HCT116 (cell line): Measurements from ENCODE around the gene CDC42SE2. TPM values are rescaled to one million over a fixed set of nuclear protein-coding genes. Genes with fewer than 3 reads are reported as not detected.

ENCODE experiments used
- ATAC-seq: fragments of 200-7000 bp; cut with Tn5 transposase; 2 replicates; pipeline ENCODE4 v1.9.1; 2020; ENCODE audit warnings: mild to moderate bottlenecking, moderate library complexity
- BruUV-seq: library from RNA; stranded (reverse); fragments of 400-500 nt; replicated peaks from 2 replicates; lab custom pipeline; 2021; lab: Mats Ljungman, UMichigan
- CTCF ChIA-PET: fragments of 300-600 bp; sonication (Branson Sonifier 250); formaldehyde crosslinking; loops from one replicate; lab custom pipeline; 2021; ENCODE audit warnings: antibody characterized with exemption; lab: Charles Lee
- POLR2A ChIA-PET: fragments of 300-600, 350-600 bp; sonication (Branson Sonifier 250); formaldehyde crosslinking; loops from one replicate; lab custom pipeline; 2021; ENCODE audit warnings: antibody characterized with exemption; lab: Charles Lee
- RAD21 ChIA-PET, 2 experiments: fragments of 300-600 bp; sonication (Branson Sonifier 250); formaldehyde crosslinking; loops; one replicate each; lab custom pipeline; 2023; ENCODE audit warnings: low total read pairs in 2 of 2; ENCODE audit not compliant: uncharacterized antibody in 2 of 2, unreplicated experiment in 2 of 2, low non-redundant PET in 1 of 2; lab: Charles Lee
- DNase-seq: peaks from one replicate; pipeline ENCODE4 v3.0.0-alpha.2; 2010; ENCODE audit warnings: low read depth, low spot score
- H2AFZ ChIP-seq: fragments of 200-600 bp; shearing (Covaris generic), sonication (generic); 2 replicates; pipeline ENCODE4 v1.6.1; 2017; ENCODE audit warnings: low read depth, mixed run types, mixed read lengths, antibody characterized with exemption, low read length; ENCODE audit not compliant: poor library complexity, severe bottlenecking
- H3K27ac ChIP-seq: 2 replicates; pipeline ENCODE4 v1.5.1; 2012; ENCODE audit warnings: low read depth, low read length
- H3K27me3 ChIP-seq: fragments of 200-600 bp; sonication (generic); 2 replicates; pipeline ENCODE4 v1.6.1; 2016; ENCODE audit warnings: mixed run types, low read length, mixed read lengths; ENCODE audit not compliant: insufficient read depth
- H3K36me3 ChIP-seq, 2 experiments: fragments of 200-500 bp in 1 of 2; fragments of 200-600 bp in 1 of 2; sonication (Bioruptor generic) in 1 of 2; sonication (generic) in 1 of 2; 2 replicates each; pipeline versions ENCODE4 v1.5.1 to v1.6.1; 2014 to 2016; ENCODE audit warnings: low read length in 2 of 2, inconsistent platforms in 1 of 2, mixed read lengths in 1 of 2, mixed run types in 1 of 2; ENCODE audit not compliant: insufficient read depth in 2 of 2, control insufficient read depth in 1 of 2
- H3K4me1 ChIP-seq, 2 experiments: fragments of 200-600 bp in 1 of 2; sonication (generic) in 1 of 2; 2 replicates each; pipeline versions ENCODE4 v1.5.1 to v1.6.1; 2012 to 2017; ENCODE audit warnings: low read length in 2 of 2, inconsistent platforms in 1 of 2, mild to moderate bottlenecking in 1 of 2, mixed read lengths in 1 of 2, mixed run types in 1 of 2, moderate library complexity in 1 of 2; ENCODE audit not compliant: insufficient read depth in 2 of 2, control insufficient read depth in 1 of 2
- H3K4me2 ChIP-seq: fragments of 200-600 bp; sonication (generic); 2 replicates; pipeline ENCODE4 v1.6.1; 2017; ENCODE audit warnings: mixed run types, low read length, mixed read lengths
- H3K4me3 ChIP-seq, 2 experiments: fragments of 200-600 bp in 1 of 2; sonication (generic) in 1 of 2; replicated peaks in 1 of 2; 2 replicates each; pipeline ENCODE4 v1.5.1; 2011 to 2016; ENCODE audit warnings: low read length in 2 of 2, control low read depth in 1 of 2, low read depth in 1 of 2, mild to moderate bottlenecking in 1 of 2, mixed read lengths in 1 of 2, mixed run types in 1 of 2
- H3K79me2 ChIP-seq: fragments of 200-600 bp; sonication (generic); 2 replicates; pipeline ENCODE4 v1.6.1; 2017; ENCODE audit warnings: mild to moderate bottlenecking, mixed run types, low read length, moderate library complexity, mixed read lengths; ENCODE audit not compliant: insufficient read depth
- H3K9ac ChIP-seq: fragments of 200-600 bp; sonication (generic); 2 replicates; pipeline ENCODE4 v1.6.1; 2016; ENCODE audit warnings: low read length, mixed read lengths
- H3K9me2 ChIP-seq: fragments of 200-600 bp; sonication (generic), shearing (Covaris generic); 2 replicates; pipeline ENCODE4 v1.6.1; 2017; ENCODE audit warnings: mixed run types, mild to moderate bottlenecking, moderate library complexity; ENCODE audit not compliant: insufficient read depth
- H3K9me3 ChIP-seq, 2 experiments: fragments of 200-500 bp in 1 of 2; fragments of 200-600 bp in 1 of 2; sonication (Bioruptor generic) in 1 of 2; sonication (generic) in 1 of 2; 2 replicates each; pipeline ENCODE4 v1.6.1; 2014 to 2017; ENCODE audit warnings: low read length in 2 of 2, mixed read lengths in 2 of 2, inconsistent platforms in 1 of 2, low read depth in 1 of 2, mild to moderate bottlenecking in 1 of 2, mixed run types in 1 of 2, moderate library complexity in 1 of 2; ENCODE audit not compliant: control insufficient read depth in 1 of 2, insufficient read depth in 1 of 2
- H4K20me1 ChIP-seq: fragments of 200-600 bp; sonication (generic), shearing (Covaris generic); 2 replicates; pipeline ENCODE4 v1.6.1; 2017; ENCODE audit warnings: mixed run types, mild to moderate bottlenecking, moderate library complexity; ENCODE audit not compliant: insufficient read depth
- CBX3 ChIP-seq: IDR thresholded peaks from 2 replicates; pipeline ENCODE4 v1.6.1; 2012; ENCODE audit warnings: low read depth
- CEBPB ChIP-seq: IDR thresholded peaks from 2 replicates; pipeline ENCODE4 v1.6.1; 2012; ENCODE audit warnings: low read depth
- CTCF ChIP-seq, 3 experiments: fragments of 200-600 bp in 1 of 3; sonication (generic) in 1 of 3; IDR thresholded peaks in 2 of 3; conservative IDR thresholded peaks in 1 of 3; 2 replicates each; pipeline ENCODE4 v1.5.1; 2012 to 2017; ENCODE audit warnings: low read depth in 2 of 3, low read length in 2 of 3, antibody characterized with exemption in 1 of 3, borderline replicate concordance in 1 of 3, control low read depth in 1 of 3, mild to moderate bottlenecking in 1 of 3, mixed read lengths in 1 of 3, mixed run types in 1 of 3, moderate library complexity in 1 of 3; ENCODE audit not compliant: insufficient read depth in 1 of 3
- EZH2 ChIP-seq: fragments of 200-600 bp; sonication (generic); IDR thresholded peaks from 2 replicates; pipeline ENCODE4 v1.6.1; 2017; ENCODE audit warnings: antibody characterized with exemption, mixed run types
- EZH2phosphoT487 ChIP-seq: fragments of 200-600 bp; IDR thresholded peaks from 2 replicates; pipeline ENCODE4 v1.6.1; 2018; ENCODE audit warnings: antibody characterized with exemption, borderline replicate concordance
- FOSL1 ChIP-seq: IDR thresholded peaks from 2 replicates; pipeline ENCODE4 v1.6.1; 2012; ENCODE audit warnings: low read depth
- JUND ChIP-seq: IDR thresholded peaks from 2 replicates; pipeline ENCODE4 v1.6.1; 2012
- MAX ChIP-seq: IDR thresholded peaks from 2 replicates; pipeline ENCODE4 v1.6.1; 2012
- POLR2A ChIP-seq: IDR thresholded peaks from 2 replicates; pipeline ENCODE4 v1.7.0; 2011; ENCODE audit warnings: borderline replicate concordance; ENCODE audit not compliant: insufficient read depth, insufficient read length; ENCODE audit errors: extremely low read depth
- POLR2AphosphoS5 ChIP-seq: IDR thresholded peaks from 2 replicates; pipeline ENCODE4 v1.6.1; 2011; ENCODE audit warnings: mild to moderate bottlenecking, low read depth, low read length, moderate library complexity
- RAD21 ChIP-seq: IDR thresholded peaks from 2 replicates; pipeline ENCODE4 v1.6.1; 2012; ENCODE audit warnings: low read depth, mild to moderate bottlenecking
- REST ChIP-seq: IDR thresholded peaks from 2 replicates; pipeline ENCODE4 v1.6.1; 2012; ENCODE audit warnings: low read depth
- SIN3A ChIP-seq: IDR thresholded peaks from 2 replicates; pipeline ENCODE4 v1.6.1; 2012; ENCODE audit warnings: low read depth
- SP1 ChIP-seq: IDR thresholded peaks from 2 replicates; pipeline ENCODE4 v1.6.1; 2012; ENCODE audit warnings: low read depth
- SRF ChIP-seq: IDR thresholded peaks from 2 replicates; pipeline ENCODE4 v1.6.1; 2012; ENCODE audit warnings: low read depth
- TCF7L2 ChIP-seq: IDR thresholded peaks from 2 replicates; pipeline ENCODE4 v1.7.0; 2011; ENCODE audit warnings: borderline replicate concordance, inconsistent platforms; ENCODE audit not compliant: insufficient read depth, insufficient read length; ENCODE audit errors: extremely low read depth
- YY1 ChIP-seq: IDR thresholded peaks from 2 replicates; pipeline ENCODE4 v1.6.1; 2011; ENCODE audit warnings: low read length, low read depth, moderate library complexity, mild to moderate bottlenecking; ENCODE audit not compliant: insufficient replicate concordance; ENCODE audit errors: extremely low read depth
- ZFX ChIP-seq: fragments of 450-650 bp; IDR thresholded peaks from 2 replicates; pipeline ENCODE4 v1.6.1; 2017
- intact Hi-C: fragments of 100-400 bp; cut with micrococcal nuclease; formaldehyde crosslinking; loops from 2 replicates; pipeline ENCODE4 v1.10.0; 2022
- total RNA-seq: library from RNA; stranded (reverse); gene quantifications from one replicate; pipeline ENCODE4 v1.2.1, GENCODE V29; 2021; ENCODE audit not compliant: unreplicated experiment

The CDC42SE2 gene
- total RNA-seq, 1 experiment from 2014 or later, result 27.0 TPM

- intact Hi-C loops, result no loop called here
- POLR2A ChIA-PET, result no interaction called here
- BruUV-seq, result no TSS peak
Observed at GRCh38 chr5:131366428-131366827, 102.6 kb downstream of the CDC42SE2 start.

More at GRCh38 chr5:131366428-131366827, 102.6 kb downstream of the CDC42SE2 start:
- ChIA-PET RAD21 (no interaction called here), CTCF (no interaction called here)
- TF ChIP-seq YY1, result no peak
- no peak for TF ChIP-seq TCF7L2
- no peak for TF ChIP-seq SP1
- no peak for TF ChIP-seq EZH2
- no peak for TF ChIP-seq FOSL1
- TF ChIP-seq SRF, result no peak
- TF ChIP-seq RAD21, result no peak
- no peak for TF ChIP-seq EZH2phosphoT487
- TF ChIP-seq POLR2AphosphoS5, result no peak
- TF ChIP-seq CTCF (IDR thresholded peaks at IDR 0.05 in 2 of 3, conservative IDR thresholded peaks at IDR 0.05 in 1 of 3; ENCODE audit: borderline replicate concordance in 1 of 3, insufficient read depth in 1 of 3, low read depth in 2 of 3, low read length in 2 of 3), result no peak
- no peak for TF ChIP-seq REST
- no peak for TF ChIP-seq ZFX
- no peak for TF ChIP-seq SIN3A
- no peak for TF ChIP-seq POLR2A
- TF ChIP-seq CBX3, result no peak
- no peak for TF ChIP-seq JUND
- no peak for TF ChIP-seq CEBPB
- no peak for TF ChIP-seq MAX
- Histone ChIP-seq H3K4me1 (no peaks in the 10 kb centered on the region), H3K79me2 (peaks cover 19% of the 10 kb centered on the region; the same call in 1 of the 2 replicates), H4K20me1 (no peaks in the 10 kb centered on the region), H3K9ac (no peak overlapping the region), H2AFZ (no peak overlapping the region), H3K4me2 (no peak overlapping the region), H3K4me3 (no peak overlapping the region), H3K36me3 (no peaks in the 10 kb centered on the region), H3K27me3 (no peaks in the 10 kb centered on the region), H3K9me2 (no peaks in the 10 kb centered on the region), H3K27ac (no peak overlapping the region), H3K9me3 (no peaks in the 10 kb centered on the region)
- DNase-seq (no peak), ATAC-seq (no peak)
